HG02798 (cell line): ENCODE measurements around the gene PNP.
"Not testable (repeated sequence)": the region's sequence is repeated elsewhere in the genome, so short reads cannot be mapped to it uniquely, and the experiment has no call there.

Experiments
- ATAC-seq: cut with Tn5 transposase; IDR thresholded peaks from one replicate; pipeline ENCODE4 v1.9.1; 2021; ENCODE audit warnings: mild to moderate bottlenecking; ENCODE audit not compliant: unreplicated experiment, poor library complexity

PNP gene

DNA sequence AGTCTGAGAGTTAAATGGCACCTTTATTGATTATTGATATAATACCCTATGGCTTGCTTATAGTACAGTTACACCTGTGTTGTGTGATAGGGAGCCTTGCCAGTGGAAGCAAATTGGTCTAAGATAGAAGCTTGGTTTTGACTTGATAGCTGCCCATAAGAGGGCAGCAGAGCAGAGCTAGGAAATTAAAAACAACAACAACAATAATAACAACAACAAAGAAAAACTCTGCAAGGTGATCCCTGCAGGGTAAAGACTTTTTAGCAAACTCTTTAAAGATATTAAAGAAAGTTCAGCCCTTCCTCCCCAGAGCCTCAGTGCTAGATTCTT, 18.2 kb downstream of the PNP start:
- no peak for ATAC-seq

DNA sequence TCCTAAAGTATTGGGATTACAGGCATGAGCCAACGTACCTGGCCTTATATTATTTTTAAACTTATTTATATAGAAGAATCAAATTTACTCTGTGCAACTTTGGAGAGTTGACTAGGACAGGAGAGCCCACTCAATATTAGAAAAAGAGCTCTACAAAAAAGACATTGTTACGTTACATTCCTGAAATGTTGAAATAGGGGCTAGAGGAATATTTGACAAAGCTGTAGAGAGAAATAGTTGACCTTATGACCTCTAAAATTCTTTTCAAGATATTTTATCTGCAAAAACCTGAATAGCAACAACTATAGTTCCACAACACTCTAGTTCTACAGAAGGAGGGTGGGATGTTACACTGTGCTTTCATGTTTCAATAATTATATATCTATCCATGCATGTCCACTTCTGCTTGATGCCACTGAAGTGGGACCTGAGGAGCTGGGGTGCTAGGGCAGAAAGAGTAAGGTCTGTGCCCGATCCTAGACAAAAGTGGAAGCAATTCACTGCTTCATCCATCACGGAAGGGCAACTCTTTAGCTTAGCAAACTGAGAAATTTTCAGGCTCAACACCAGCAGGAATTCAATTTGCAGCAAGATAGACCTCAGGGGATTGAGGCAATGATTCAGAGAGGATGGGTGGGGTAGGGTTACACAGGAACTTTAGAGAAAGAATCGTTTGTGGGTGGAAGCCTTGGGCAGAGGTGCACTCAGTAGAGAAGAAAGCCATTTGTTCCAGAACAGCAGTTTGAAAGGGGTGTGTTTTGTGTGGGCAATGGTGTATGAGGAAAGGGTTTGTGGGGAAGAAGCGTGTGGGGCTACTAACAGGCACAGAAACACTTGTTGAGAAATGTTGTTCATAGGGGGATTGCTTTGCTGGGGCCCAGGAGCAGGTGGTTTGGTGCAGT, 20.1 kb downstream of the PNP start:
- ATAC-seq: no peak

DNA sequence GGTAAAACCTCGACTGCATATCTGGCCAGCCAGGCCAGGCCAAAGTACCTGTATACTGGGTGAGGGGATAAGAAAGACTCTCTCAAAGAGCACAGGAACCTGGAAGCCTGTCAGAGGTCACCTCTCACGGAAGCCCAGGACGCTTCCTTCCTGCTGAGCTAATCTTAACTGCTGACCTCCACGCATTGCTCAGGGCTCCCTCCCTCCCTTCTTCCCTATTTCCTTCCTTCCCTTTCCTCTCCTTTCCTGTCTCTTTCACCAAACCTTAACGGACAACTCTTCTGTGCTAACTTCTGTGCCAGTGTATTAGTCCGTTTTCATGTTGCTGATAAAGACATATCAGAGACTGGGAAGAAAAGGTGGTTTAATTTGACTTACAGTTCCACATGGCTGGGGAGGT, 21.4 kb downstream of the PNP start:
- ATAC-seq: no peak

DNA sequence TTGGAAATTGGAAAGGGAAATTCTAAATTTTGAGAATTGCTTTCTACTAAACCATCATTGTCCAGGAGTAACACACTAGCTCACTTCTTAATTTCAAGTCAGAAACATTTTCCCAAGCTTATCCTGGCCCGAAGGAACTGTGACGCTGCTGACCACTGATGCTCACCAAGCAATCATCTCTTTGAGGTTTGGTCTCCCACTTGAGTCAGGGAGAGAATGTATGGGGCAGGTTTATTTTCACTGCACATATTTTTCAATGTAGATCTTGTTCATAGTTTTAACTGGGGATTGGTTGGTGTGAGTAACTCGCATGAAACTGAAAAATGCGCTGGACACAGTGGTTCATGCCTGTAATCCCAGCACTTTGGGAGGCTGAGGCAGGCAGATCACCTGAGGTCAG, 23.3 kb downstream of the PNP start:
- ATAC-seq: no peak

DNA sequence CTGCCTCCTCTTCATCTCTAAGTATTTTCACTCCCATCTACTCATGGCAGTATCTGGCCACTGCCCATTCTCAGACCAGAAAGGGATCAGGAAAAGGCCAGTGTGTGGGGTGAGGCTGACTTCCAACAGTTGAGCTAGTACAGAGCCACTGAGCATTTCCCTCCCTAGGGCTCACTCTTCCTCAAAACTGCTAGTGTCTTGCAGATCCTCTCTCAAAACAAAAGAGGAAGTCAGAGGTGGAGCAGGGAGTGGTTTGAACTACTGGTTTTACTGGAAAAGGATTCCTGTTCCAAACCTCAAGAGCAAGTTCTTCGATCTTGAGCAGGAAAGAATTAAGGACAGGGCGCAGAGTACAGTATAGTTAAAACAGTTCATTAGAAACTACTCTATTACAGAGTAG, 24.4 kb downstream of the PNP start:
- ATAC-seq: no peak

DNA sequence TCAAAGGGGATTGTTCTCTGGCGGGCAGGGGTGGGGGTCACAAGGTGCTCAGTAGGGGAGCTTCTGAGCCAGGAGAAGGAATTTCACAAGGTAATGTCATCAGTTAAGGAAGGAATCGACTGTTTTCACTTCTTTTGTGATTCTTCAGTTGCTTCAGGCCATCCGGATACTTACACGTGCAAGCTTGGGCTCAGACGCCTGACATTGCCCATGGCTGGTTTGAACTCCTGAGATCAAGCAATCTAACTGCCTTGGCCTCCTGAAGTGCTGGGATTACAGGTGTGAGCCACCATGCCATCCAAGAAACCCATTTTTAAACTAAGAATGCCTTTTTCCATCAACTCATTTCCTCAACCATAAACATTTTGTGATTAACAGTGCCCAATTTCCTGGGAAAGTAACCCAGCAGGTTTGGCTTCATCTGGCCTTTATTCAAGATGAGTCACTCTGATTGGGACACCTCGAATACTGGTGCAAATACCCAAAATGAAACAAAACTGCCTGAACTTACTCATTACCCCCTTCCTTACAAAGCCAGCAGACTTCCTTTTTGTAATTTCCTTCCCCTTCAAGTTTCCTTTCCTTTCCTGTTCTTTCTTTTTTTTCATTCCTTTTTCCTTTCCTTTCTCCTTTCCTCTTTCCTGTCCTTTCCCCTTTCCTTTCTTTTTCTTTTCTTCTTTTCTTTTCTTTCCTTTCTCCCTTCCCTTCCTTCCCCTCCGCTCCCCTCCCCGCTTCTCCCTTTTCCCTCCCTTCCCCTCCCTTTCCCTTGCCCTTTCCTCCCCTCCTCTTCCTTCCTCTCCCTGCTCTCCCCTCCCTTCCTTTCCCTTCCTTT, 25.9 kb downstream of the PNP start:
- ATAC-seq: no peak

DNA sequence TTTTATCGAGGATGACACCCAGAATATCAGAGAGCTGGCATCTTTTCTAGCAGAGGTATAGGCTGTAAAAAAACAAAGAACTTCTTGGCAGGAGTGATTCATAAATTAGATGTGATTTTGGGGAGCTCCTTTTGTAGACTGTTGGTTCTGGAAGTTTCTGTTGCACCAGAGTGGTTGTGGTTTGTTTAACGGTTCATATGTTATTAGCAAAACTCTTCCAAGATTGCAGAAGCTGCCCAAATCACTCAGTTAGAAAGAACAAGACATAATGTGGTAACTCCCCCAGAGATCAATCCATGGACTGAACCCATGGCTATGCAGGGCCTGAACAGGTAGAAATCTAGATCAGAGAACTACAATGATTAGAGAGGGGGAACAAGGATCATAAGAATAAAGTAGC, 29.4 kb downstream of the PNP start:
- ATAC-seq: no peak

DNA sequence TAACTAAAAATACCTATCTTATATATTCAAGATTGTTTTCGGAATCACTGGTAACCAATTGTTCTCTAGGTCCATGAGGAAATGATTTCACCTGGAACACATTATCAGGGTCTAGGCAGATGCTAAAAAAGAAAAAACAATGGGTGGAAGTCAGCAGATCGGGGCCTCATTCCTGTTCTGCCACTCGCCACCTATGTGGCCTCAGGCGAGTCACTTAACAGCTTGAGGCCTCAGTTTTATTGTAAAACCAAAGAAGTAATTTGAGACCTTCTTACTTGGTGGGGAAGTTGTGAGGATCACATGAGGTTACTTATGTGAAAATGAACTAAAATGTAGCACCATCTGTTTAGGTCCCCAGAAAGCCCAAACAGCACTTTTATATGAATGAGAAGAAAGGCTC, 29.9 kb downstream of the PNP start:
- no peak for ATAC-seq

DNA sequence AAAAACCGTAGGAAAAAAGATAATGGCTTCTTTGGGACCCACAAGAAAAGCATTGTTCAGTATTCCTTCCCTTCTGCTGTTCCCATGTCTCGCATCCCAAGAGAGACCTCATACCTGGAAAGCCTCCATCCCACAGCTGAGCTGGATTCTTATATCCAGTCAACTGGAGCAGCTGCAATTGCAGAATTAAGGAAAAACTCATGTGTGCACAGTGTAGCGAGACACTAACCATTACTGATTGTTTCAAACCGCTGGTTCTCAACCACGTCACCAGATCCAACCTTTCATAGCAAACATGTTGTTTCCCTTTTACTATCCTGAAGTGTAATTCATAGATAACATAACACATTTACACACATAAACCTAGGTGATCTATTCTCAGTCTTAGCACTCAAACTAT, 30.7 kb downstream of the PNP start:
- no peak for ATAC-seq

DNA sequence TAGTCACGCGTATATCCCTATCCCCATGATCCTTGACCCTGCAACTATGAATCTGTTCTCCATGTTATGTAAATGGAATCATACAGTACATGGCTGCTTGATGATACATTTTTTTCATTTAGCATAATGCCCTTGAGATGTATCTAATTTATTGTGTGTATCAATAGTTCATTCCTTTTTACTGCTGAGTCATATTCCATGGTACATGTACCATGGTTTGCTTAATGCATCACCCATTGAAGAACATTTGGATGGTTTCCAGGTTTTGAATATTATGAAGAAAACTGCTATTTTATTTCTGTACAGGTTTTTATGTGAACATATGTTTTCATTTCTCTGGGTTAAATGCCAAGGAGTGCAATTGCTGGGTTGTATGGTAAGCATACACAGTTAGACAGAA, 32.1 kb downstream of the PNP start:
- ATAC-seq: no peak

DNA sequence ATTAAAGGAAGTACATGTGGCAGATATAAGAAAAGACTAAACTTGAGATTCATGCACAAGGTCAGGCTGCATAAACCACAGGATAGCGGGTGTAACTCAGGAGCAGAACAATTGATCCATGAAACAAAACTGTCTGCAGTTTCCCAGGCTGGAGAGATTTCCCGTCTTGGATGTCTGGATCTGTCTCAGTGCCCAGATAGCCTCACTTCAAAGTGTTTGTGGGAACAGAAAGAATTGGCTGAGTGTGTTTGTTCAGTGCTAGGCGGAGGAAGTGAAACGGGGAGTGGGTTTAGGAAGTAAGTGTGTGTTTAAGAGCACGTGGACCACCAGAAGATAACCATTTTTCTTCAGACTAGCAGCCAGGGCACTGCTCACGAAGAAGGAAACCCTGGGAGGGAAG, 34.7 kb downstream of the PNP start:
- ATAC-seq: no peak

DNA sequence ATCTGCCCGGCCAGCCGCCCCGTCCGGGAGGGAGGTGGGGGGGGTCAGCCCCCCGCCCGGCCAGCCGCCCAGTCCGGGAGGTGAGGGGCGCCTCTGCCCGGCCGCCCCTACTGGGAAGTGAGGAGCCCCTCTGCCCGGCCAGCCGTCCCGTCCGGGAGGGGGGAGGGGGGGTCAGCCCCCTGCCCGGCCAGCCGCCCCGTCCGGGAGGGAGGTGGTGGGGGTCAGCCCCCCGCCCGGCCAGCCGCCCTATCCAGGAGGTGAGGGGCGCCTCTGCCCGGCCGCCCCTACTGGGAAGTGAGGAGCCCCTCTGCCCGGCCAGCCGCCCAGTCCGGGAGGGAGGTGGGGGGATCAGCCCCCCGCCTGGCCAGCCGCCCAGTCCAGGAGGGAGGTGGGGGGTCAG, 37.1 kb downstream of the PNP start:
- ATAC-seq: not testable (repeated sequence)

DNA sequence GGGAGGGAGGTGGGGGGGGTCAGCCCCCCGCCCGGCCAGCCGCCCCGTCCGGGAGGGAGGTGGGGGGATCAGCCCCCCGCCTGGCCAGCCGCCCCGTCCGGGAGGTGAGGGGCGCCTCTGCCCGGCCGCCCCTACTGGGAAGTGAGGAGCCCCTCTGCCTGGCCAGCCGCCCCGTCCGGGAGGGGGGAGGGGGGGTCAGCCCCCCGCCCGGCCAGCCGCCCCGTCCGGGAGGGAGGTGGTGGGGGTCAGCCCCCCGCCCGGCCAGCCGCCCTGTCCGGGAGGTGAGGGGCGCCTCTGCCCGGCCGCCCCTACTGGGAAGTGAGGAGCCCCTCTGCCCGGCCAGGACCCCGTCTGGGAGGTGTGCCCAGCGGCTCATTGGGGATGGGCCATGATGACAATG, 37.5 kb downstream of the PNP start:
- not testable (repeated sequence) for ATAC-seq

DNA sequence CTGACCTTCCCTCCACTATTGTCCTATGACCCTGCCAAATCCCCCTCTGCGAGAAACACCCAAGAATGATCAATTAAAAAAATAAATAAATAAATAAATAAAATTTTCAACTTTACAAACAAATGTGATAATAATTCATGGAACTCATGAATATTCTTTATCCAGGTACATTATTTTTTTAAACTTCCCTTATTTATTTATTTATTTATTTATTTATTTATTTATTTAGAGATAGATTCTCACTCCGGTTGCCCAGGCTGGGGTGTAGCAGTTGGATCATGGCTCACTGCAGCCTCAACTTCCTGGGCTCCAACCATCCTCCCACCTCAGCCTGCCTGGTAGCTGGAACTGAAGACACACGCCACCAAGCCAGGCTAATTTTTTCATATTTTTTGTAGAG, 38.3 kb downstream of the PNP start:
- ATAC-seq: not testable (repeated sequence)

DNA sequence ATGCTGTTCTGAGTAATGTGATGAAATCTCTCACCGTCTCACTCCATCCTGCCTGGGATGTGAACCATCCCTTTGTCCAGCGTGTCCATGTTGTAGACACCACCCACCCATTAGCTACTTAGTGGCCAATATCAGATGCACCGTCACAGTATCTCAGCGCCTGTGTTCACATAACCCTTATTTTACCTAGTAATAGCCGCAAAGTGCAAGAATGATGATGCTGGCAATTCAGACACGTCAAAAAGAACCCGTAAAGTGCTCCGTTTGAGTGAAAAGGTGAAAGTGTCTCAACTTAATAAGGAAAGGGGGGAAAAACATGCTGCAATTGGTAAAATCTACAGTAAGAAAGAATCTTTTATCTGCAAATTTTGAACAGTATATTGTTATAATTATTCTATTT, 39.2 kb downstream of the PNP start:
- ATAC-seq: no peak

DNA sequence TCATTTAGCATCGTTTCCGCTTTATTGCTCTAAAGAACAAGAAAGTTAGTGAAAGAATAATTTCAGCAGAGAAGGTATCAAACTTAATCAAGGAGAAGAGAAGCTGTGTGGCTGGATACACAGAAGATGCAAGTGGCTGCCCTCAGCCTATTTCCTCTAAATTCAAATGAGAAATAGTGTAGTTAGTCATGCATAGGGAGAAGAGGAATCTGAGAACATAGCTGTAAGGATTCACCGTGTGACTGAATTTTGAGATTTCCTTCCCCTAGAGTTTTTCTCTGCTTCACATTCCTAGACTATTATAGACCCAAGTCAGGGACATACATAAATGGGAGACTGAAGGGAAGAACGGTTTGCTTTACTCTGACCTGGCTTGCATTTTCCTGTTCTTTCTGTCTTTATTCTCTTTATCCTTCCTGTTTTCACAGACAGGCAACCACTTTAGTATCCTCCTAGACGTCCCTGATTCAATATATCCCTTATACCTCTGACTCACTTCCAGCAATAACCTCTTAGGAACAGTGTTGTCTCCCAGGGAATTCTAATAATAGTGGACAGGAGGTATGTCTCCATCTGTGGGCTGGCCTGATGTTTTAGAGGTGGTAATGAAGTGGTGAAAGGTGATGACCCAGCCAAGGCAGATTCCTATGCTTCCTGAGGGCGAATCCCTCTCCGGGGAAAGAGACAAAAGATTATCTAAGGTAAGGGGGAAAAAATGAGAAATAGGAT, 43.1 kb downstream of the PNP start:
- ATAC-seq: no peak

DNA sequence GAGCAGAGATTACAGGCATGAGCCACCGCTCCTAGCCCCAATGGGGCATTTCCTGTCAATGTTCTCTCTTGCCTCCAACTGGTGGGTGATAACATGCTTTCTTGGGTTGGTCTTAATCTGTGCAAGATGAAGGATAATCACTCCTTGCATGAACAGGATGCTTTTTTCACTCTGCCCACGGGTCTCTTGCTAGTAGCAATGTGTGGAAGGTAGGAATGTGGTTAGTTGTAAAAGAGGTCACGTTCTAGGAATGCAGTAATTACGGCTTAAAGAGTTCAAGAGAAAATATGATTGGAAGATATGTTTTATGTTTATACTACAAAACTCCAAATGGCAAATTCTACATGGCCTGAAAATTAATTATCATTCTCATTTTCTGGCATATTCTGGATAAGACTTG, 46.6 kb downstream of the PNP start:
- no peak for ATAC-seq

DNA sequence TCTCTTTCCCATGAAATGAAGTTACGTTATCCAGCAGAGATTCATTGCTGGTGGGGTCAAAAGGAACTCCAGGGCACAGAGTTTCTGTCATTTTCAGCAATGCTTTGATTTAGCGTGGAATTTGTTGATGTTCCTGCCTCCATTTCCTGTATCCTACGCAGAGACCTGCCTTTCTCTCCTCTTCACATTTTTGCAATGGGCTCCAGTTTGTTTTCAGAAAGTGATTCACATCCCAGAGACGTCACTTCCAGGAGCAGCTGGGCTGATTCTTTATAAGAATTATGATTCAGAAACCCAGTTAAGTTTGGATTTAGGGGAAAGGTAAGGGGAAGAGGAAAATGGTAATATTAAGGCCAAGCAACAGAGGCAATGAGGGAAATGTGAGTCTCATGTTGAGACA, 47.7 kb downstream of the PNP start:
- ATAC-seq: no peak

DNA sequence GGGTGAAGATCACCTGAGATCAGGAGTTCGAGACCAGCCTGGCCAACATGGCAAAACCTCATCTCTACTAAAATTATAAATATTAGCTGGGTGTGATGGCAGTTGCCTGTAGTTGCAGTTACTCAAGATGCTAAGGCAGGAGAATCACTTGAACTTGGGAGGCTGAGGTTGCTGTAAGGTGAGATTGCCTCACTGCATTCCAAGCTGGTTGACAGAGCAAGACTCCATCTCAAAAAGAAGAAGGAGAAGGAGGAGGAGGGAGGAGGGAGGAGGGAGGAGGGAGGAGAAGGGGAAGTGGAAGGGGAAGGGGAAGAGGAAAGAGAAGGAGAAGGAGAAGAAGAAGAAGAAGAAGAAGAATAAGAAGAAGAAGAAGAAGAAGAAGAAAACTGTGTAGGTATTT, 53.1 kb downstream of the PNP start:
- no peak for ATAC-seq

DNA sequence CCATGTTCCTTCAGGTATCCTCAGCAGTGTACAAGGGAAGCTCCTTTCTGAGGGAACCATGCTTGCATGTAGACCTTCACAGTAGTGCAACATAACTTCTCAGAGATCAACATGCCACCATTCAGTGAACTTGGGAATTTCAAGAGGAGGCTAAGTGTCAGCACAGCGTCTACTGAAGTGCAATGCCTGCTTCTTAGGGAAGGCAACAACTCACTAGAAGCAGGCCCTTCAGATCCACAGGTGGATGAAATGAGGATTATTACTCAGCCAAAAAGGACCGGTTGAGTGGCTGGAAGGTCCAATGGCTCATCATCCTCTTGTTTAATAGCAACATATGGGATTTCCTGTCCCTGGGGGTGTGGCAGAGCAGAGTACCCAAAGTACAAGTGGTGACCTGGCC, 54.8 kb downstream of the PNP start:
- ATAC-seq: no peak
